SIG-M5 treated with dmso at 0.1 percent for 504 hours (cell line): Measurements from ENCODE around the gene TCF23.
A peak's percentile ranks its signal among the peaks of the same experiment; 100 is the strongest.
"Not testable (repeated sequence)": the region's sequence is repeated elsewhere in the genome, so short reads cannot be mapped to it uniquely, and the experiment has no call there.

Experiments used
- DNase-seq: peaks from one replicate; lab custom pipeline; 2025; ENCODE audit not compliant: unreplicated experiment; lab: John Stamatoyannopoulos, UW

TCF23 gene

GRCh38 chr2:27148801-27149439 is at the start of gene TCF23:
TSS of gene TCF23 (plus strand) at chr2:27149004. CDS start at chr2:27149134, 130 bp downstream.
- DNase-seq = no peak

- no peak for DNase-seq
These were observed 49.4 kb upstream of the TCF23 start for GRCh38 chr2:27099334-27099955.

- no peak for DNase-seq
These were observed 48.8 kb upstream of the TCF23 start for GRCh38 chr2:27100036-27100435.

GRCh38 chr2:27102329-27102728 is 46.5 kb upstream of the TCF23 start:
- DNase-seq = no peak

GRCh38 chr2:27105981-27106380 is 42.8 kb upstream of the TCF23 start:
- no peak for DNase-seq

GRCh38 chr2:27108221-27108620 is 40.6 kb upstream of the TCF23 start:
- DNase-seq = no peak

- no peak for DNase-seq
These were observed 39.7 kb upstream of the TCF23 start for GRCh38 chr2:27109083-27109482.

GRCh38 chr2:27110603-27111352 is 38.0 kb upstream of the TCF23 start:
- not testable (repeated sequence) for DNase-seq

GRCh38 chr2:27111392-27112078 is 37.3 kb upstream of the TCF23 start:
- DNase-seq = not testable (repeated sequence)

GRCh38 chr2:27115519-27115918 is 33.3 kb upstream of the TCF23 start:
- DNase-seq = no peak

GRCh38 chr2:27117995-27118524 is 30.7 kb upstream of the TCF23 start:
- no peak for DNase-seq

GRCh38 chr2:27118525-27119329 is 30.1 kb upstream of the TCF23 start, which contains the start of gene CGREF1:
TSS of gene CGREF1 (minus strand) at chr2:27119128. CDS start at chr2:27104366, 14,762 bp downstream.
- peak; percentile 26 for DNase-seq

GRCh38 chr2:27119330-27119670 is 29.5 kb upstream of the TCF23 start:
- not testable (repeated sequence) for DNase-seq

- DNase-seq = no peak
These were observed 26.9 kb upstream of the TCF23 start for GRCh38 chr2:27121906-27122305.

- DNase-seq = no peak
These were observed 26.0 kb upstream of the TCF23 start for GRCh38 chr2:27122791-27123190.

GRCh38 chr2:27123302-27124150 is 25.3 kb upstream of the TCF23 start, which contains the start of gene ABHD1:
TSS of gene ABHD1 (plus strand) at chr2:27123815. CDS start at chr2:27123949, 134 bp downstream.
- peak; percentile 67 for DNase-seq

- no peak for DNase-seq
These were observed 23.7 kb upstream of the TCF23 start for GRCh38 chr2:27125104-27125503.

GRCh38 chr2:27126252-27126710 is 22.5 kb upstream of the TCF23 start:
- DNase-seq = no peak
